Endodermal cell (in vitro differentiated cells): ENCODE measurements around the gene CPOX. TPM values are rescaled to one million over a fixed set of nuclear protein-coding genes. Genes with fewer than 3 reads are reported as not detected.
A peak's percentile ranks its signal among the peaks of the same experiment; 100 is the strongest.
"Not testable (repeated sequence)": the region's sequence is repeated elsewhere in the genome, so short reads cannot be mapped to it uniquely, and the experiment has no call there.

Experiments used
- DNase-seq: peaks from one replicate; pipeline ENCODE4 v3.0.0-alpha.2; 2017
- H3K27ac ChIP-seq: 2 replicates; pipeline ENCODE4 v1.5.1; 2013; ENCODE audit warnings: mild to moderate bottlenecking, low read depth, low read length, moderate library complexity
- H3K27me3 ChIP-seq: 2 replicates; pipeline ENCODE4 v1.6.1; 2013; ENCODE audit warnings: mild to moderate bottlenecking, low read length, moderate library complexity; ENCODE audit not compliant: insufficient read depth, control insufficient read depth, poor library complexity, severe bottlenecking
- H3K36me3 ChIP-seq: 2 replicates; pipeline ENCODE4 v1.7.0; 2013; ENCODE audit warnings: mild to moderate bottlenecking, low read length, moderate library complexity; ENCODE audit not compliant: control insufficient read depth, insufficient read depth
- H3K4me1 ChIP-seq: one replicate; pipeline ENCODE4 v1.7.0; 2013; ENCODE audit warnings: low read length; ENCODE audit not compliant: control insufficient read depth, insufficient read depth
- H3K4me3 ChIP-seq: 2 replicates; pipeline ENCODE4 v1.5.1; 2013; ENCODE audit warnings: mild to moderate bottlenecking, low read length, moderate library complexity
- H3K9ac ChIP-seq: 2 replicates; pipeline ENCODE4 v1.6.1; 2013; ENCODE audit warnings: mild to moderate bottlenecking, low read length, moderate library complexity; ENCODE audit not compliant: poor library complexity, severe bottlenecking; ENCODE audit errors: extremely low read depth
- H3K9me3 ChIP-seq: 2 replicates; pipeline ENCODE4 v1.6.1; 2013; ENCODE audit warnings: mild to moderate bottlenecking, low read length, moderate library complexity; ENCODE audit not compliant: control insufficient read depth
- H3K27ac Mint-ChIP-seq: 2 replicates; pipeline ENCODE4 v1.8.0; 2020; ENCODE audit warnings: mixed read lengths
- H3K27me3 Mint-ChIP-seq: 2 replicates; pipeline ENCODE4 v1.8.0; 2021; ENCODE audit warnings: mild to moderate bottlenecking, mixed read lengths; ENCODE audit not compliant: insufficient read depth
- H3K36me3 Mint-ChIP-seq: 2 replicates; pipeline ENCODE4 v1.8.0; 2020; ENCODE audit warnings: low read depth, mixed read lengths
- H3K4me1 Mint-ChIP-seq: 2 replicates; pipeline ENCODE4 v1.8.0; 2020; ENCODE audit warnings: mixed read lengths
- H3K4me3 Mint-ChIP-seq: 2 replicates; pipeline ENCODE4 v1.8.0; 2020; ENCODE audit warnings: mild to moderate bottlenecking, moderate library complexity, mixed read lengths
- H3K9me3 Mint-ChIP-seq: 2 replicates; pipeline ENCODE4 v1.8.0; 2020; ENCODE audit warnings: mild to moderate bottlenecking, mixed read lengths
- WGBS, 2 experiments: methylation state at CpG; one replicate each; pipeline versions ENCODE4 v1.1.5 to v1.1.7; 2013; ENCODE audit warnings: missing lambda C conversion rate in 2 of 2, mixed read lengths in 1 of 2; ENCODE audit not compliant: insufficient coverage in 1 of 2, insufficient read length in 1 of 2; 5-methylcytosine and 5-hydroxymethylcytosine counted together
- long read RNA-seq, 4 experiments: library from polyadenylated mRNA in 2 of 4; library from RNA in 1 of 4; library from capped mRNA in 1 of 4; stranded (forward) in 3 of 4; unstranded in 1 of 4; transcript quantifications; one replicate each; pipeline ENCODE4 v2.0.0, GENCODE V29; 2020 to 2021; ENCODE audit warnings: inconsistent platforms in 1 of 4
- polyA plus RNA-seq, 2 experiments: library from polyadenylated mRNA; stranded (reverse); fragments of 50-300 nt; gene quantifications; one replicate each; pipeline ENCODE4 v1.2.3, GENCODE V29; 2013
- total RNA-seq, 2 donors: library from RNA; stranded (reverse); fragmentation: NEBNext Ultra II Directional in 1 of 2; extraction: Animal tissue kit (Norgen Biotek cat#: 25700) in 1 of 2; gene quantifications; 2 replicates in 1 of 2; 3 replicates in 1 of 2; pipeline ENCODE4 v1.2.1, GENCODE V29; 2021
- TF ChIP-seq, protein P1 (sequence below): fragments of 200-600 bp; sonication (generic); conservative IDR thresholded peaks from 2 replicates; pipeline ENCODE4 v1.5.0; 2021; ENCODE audit warnings: antibody characterized with exemption, mild to moderate bottlenecking

The CPOX gene
- total RNA-seq, result 10 to 100 TPM; 18.0 to 20.3 TPM
- 21.4 TPM for polyA plus RNA-seq (2013, experiment 1 of 2)
- polyA plus RNA-seq (2013, experiment 2 of 2), result 18.6 TPM
- long read RNA-seq, experiment 1, partial matches to known transcripts, result 4 of 11 reads
- long read RNA-seq, experiment 1, other reads (novel, unspliced or antisense), result 3 of 11 reads
- long read RNA-seq, experiment 2, transcript CPOX-201 (7 exons, 2,821 nt), result major isoform, 29 of 38 reads
- long read RNA-seq, experiment 2, partial matches to known transcripts, result 4 of 38 reads
- long read RNA-seq, experiment 2, other reads (novel, unspliced or antisense), result 5 of 38 reads
- long read RNA-seq, experiment 3, partial matches to known transcripts, result 2 of 4 reads
- long read RNA-seq, experiment 3, other reads (novel, unspliced or antisense), result 0 of 4 reads
- long read RNA-seq, experiment 4, partial matches to known transcripts, result 25 of 27 reads
- long read RNA-seq, experiment 4, other reads (novel, unspliced or antisense), result 0 of 27 reads

DNA sequence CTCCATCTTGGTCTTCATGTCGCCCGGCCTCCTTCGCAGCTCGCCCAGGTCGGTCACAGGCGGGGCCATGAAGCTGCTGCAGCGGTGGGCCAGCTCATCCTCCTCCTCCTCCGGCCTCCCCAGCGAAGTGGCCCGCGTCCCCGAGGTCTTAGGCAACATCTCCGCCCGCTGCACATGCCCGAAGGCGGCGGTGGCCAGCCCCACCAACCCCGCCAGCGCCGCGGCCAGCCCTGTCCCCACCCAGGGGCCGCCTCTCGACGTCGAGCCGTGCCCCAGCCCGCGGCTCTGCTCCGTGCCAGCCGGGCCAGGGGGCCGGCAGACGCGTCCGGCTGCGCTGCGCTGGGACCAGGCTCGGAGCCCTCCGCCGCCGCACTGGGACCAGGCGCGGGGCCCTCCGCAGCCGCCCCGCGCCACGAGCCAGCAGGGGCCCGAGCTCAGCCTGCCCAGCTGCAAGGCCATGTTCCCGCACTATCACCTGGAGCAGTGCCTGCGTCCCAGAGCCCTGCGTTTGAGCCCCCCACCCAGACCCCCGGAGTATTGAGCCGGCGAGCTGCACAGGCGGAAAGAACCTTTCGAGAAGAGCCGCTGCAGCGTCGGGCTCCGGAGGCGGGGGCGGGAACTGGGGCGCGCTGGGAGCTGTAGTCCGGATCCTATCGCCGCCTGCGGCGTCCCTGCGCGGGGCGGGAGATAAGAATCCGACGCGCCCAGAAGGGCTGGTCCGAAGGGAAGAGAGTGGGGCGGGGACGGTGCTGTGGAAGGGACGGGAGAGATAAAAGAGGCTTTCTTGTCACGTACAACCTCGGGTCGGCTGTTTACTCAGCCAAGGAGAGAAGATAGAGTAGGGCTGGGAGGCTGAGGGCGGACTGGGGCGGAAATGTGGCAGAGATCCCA, at the start of gene CPOX:
Gene CPOX, minus strand, starts transcription at position 566 of the 891 bp plus-strand sequence. Its CDS starts 107 bp downstream, at position 459.
- Mint-ChIP-seq H3K4me3 (peak within 1 kb of the TSS; percentile 88), H3K9me3 (no peaks in the 10 kb centered on the region), H3K27ac (peak within 1 kb of the TSS; percentile 92), H3K36me3 (peaks cover 20% of the 10 kb centered on the region), H3K4me1 (peaks cover 10% of the 10 kb centered on the region), H3K27me3 (peaks cover 8% of the 10 kb centered on the region)
- peak; percentile 94 for DNase-seq
- Histone ChIP-seq H3K27me3 (no peaks in the 10 kb centered on the region), H3K4me3 (peak within 1 kb of the TSS; percentile 86), H3K36me3 (peaks cover 16% of the 10 kb centered on the region), H3K27ac (peak within 1 kb of the TSS; percentile 0), H3K4me1 (no peaks in the 10 kb centered on the region), H3K9ac (peak within 1 kb of the TSS; percentile 50), H3K9me3 (no peaks in the 10 kb centered on the region)
- WGBS, 2 experiments, result 0 to 1% methylated on average over 11 to 84 of the region's 84 CpGs
- TF ChIP-seq, protein P1, sequence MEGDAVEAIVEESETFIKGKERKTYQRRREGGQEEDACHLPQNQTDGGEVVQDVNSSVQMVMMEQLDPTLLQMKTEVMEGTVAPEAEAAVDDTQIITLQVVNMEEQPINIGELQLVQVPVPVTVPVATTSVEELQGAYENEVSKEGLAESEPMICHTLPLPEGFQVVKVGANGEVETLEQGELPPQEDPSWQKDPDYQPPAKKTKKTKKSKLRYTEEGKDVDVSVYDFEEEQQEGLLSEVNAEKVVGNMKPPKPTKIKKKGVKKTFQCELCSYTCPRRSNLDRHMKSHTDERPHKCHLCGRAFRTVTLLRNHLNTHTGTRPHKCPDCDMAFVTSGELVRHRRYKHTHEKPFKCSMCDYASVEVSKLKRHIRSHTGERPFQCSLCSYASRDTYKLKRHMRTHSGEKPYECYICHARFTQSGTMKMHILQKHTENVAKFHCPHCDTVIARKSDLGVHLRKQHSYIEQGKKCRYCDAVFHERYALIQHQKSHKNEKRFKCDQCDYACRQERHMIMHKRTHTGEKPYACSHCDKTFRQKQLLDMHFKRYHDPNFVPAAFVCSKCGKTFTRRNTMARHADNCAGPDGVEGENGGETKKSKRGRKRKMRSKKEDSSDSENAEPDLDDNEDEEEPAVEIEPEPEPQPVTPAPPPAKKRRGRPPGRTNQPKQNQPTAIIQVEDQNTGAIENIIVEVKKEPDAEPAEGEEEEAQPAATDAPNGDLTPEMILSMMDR, result no peak

DNA sequence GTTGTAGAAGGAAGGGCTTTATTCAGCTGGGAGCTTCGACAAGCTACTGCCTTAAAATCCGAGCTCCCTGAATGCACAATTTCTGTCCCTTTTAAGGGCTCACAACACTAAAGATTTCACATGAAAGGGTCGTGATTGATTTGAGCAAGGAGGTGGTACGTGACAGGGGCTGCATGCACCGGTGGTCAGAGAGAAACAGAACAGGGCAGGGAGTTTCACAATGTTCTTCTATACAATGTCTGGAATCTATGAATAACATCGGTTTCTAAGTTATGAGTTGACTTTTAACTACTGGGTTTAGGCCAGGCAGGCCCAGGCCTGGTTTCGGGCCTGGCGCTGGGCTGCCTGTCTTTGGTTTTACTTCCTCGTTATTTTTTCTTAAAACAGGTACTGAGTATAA, 49.4 kb upstream of the CPOX start:
- not testable (repeated sequence) for H3K4me1 ChIP-seq, H3K27ac ChIP-seq, H3K4me3 Mint-ChIP-seq, H3K9ac ChIP-seq, H3K9me3 Mint-ChIP-seq, H3K9me3 ChIP-seq, H3K4me1 Mint-ChIP-seq, H3K36me3 ChIP-seq, H3K27me3 ChIP-seq, H3K27ac Mint-ChIP-seq, H3K4me3 ChIP-seq, H3K27me3 Mint-ChIP-seq, H3K36me3 Mint-ChIP-seq, DNase-seq
- WGBS, 2 experiments, result 60 to 96% methylated on average over 1 to 9 of the region's 9 CpGs

DNA sequence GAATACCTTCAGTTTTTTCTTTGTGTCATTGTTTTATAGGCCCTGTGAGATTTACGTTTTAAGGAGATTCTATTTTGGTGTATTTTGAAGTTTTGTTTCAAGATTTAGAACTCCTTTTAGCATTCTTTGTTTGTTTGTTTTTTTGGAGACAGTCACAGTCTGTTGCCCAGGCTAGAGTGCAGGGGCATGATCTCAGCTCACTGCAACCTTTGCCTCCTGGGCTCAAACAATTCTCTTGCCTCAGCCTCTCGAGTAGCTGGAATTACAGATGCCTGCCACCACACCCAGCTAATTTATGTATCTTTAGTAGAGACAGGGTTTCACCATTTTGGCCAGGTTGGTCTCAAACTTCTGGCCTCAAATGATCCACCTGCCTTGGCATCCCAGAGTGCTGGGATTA, 48.3 kb upstream of the CPOX start:
- WGBS, 2 experiments, result 67 to 86% methylated on average over 1 to 2 of the region's 2 CpGs
- not testable (repeated sequence) for H3K27ac Mint-ChIP-seq, H3K4me3 Mint-ChIP-seq

DNA sequence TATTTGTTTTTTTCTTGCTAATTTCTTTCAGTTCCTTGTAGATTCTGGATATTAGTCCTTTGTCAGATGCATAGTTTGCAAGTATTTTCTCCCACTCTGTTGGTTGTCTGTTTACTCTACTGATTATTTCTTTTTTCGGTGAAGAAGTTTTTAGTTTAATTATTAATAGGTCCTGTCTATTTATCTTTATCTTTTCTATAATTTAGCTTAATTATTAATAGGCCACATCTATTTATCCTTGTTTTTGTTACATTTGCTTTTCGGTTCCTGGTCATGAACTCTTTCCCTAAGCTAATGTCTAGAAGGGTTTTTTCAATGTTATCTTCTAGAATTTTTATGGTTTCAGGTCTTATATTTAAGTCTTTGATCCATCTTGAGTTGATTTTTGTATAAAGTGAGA, 45.1 kb upstream of the CPOX start:
- not testable (repeated sequence) for H3K27ac ChIP-seq, H3K27me3 Mint-ChIP-seq, H3K9me3 ChIP-seq, H3K9ac ChIP-seq, H3K9me3 Mint-ChIP-seq, H3K4me1 ChIP-seq, H3K36me3 Mint-ChIP-seq, H3K36me3 ChIP-seq, H3K27me3 ChIP-seq, H3K4me1 Mint-ChIP-seq, H3K4me3 ChIP-seq, H3K27ac Mint-ChIP-seq, DNase-seq, H3K4me3 Mint-ChIP-seq
- WGBS, 2 experiments, result 93% methylated on average over 1 of the region's 2 CpGs; no CpG with 5 or more reads in 1 of the 2 experiments

More for the DNA sequence above, 48.3 kb upstream of the CPOX start:
- not testable (repeated sequence) for H3K36me3 ChIP-seq, H3K4me1 ChIP-seq, H3K27me3 Mint-ChIP-seq, DNase-seq, H3K9me3 Mint-ChIP-seq, H3K9me3 ChIP-seq, H3K9ac ChIP-seq, H3K4me1 Mint-ChIP-seq, H3K4me3 ChIP-seq, H3K36me3 Mint-ChIP-seq, H3K27ac ChIP-seq, H3K27me3 ChIP-seq
